Stimulated activated CD8-positive, alpha-beta memory T cell treated with anti-CD3 and anti-CD28 coated beads, Interleukin-15, amount 100 ng/mL, for 24 hours (primary cell): ENCODE data around the gene RASAL1.
A peak's percentile ranks its signal among the peaks of the same experiment; 100 is the strongest.

ENCODE experiments used
- DNase-seq: peaks from one replicate; pipeline ENCODE4 v3.0.0-alpha.2; 2020; ENCODE audit warnings: low read depth

The RASAL1 gene, protein sequence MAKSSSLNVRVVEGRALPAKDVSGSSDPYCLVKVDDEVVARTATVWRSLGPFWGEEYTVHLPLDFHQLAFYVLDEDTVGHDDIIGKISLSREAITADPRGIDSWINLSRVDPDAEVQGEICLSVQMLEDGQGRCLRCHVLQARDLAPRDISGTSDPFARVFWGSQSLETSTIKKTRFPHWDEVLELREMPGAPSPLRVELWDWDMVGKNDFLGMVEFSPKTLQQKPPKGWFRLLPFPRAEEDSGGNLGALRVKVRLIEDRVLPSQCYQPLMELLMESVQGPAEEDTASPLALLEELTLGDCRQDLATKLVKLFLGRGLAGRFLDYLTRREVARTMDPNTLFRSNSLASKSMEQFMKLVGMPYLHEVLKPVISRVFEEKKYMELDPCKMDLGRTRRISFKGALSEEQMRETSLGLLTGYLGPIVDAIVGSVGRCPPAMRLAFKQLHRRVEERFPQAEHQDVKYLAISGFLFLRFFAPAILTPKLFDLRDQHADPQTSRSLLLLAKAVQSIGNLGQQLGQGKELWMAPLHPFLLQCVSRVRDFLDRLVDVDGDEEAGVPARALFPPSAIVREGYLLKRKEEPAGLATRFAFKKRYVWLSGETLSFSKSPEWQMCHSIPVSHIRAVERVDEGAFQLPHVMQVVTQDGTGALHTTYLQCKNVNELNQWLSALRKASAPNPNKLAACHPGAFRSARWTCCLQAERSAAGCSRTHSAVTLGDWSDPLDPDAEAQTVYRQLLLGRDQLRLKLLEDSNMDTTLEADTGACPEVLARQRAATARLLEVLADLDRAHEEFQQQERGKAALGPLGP

DNA sequence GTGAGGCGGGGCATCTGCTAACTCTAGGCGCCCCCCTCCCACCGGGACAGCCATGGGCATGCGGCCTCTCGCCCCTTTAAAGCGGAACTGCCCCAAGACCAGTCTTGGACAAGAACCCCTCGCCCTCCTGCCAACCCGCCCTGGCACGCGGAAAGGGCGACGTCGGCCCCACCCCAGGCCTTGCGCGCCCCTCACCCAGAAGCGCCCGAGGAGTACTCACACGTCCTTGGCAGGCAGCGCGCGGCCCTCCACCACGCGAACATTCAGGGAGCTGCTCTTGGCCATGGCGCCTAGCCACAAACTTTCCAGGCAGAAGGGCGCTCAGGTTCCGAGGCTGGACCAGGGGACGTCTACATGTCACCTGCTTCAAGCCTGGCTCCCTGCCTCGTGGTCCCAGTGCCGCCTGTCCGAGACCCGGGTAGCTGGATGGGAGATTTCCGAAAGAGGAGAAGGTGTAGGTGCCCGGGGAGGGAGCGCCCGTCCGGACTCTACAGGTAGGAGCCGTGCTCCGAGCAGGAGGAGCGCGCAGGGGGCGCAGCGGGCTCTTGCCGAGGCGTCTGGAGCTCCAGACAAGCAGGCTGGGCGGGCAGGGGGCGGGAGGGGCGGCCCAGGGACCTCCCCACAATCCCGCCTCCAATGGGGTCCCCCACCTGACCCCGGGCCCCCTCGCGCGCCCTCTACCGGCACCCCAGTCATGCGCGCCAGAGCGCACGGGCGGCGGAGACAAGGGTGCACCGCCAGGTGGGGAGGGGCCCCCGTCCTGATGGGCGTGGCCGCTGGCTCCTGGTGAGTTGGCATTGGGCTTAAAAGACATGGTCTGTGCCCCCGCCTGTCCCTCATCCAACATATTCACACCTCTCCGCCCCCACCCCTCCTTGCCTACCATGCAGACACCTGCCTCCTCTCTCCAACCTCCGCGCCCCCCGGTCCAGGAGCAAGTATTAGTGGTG is at the start of gene RASAL1:
Gene RASAL1 (minus strand): TSS at position 584 of the 950 bp plus-strand sequence. CDS start 299 bp downstream, at position 285.
- peak; percentile 51 for DNase-seq

DNA sequence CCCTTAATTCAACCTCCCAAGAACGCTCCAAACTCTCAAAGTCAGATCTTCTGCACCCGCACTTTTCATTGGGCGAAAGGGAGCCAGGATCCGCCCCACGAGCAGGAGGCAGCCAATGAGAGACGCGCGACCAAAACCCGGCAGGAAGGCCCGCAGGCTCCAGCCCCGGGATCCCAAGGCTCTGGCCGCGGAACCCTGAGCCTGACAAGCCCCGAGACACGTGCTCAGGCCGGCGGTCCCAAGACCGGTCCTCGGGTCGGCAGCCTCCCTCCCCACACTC is 49.3 kb upstream of the RASAL1 start:
- peak; percentile 71 for DNase-seq

DNA sequence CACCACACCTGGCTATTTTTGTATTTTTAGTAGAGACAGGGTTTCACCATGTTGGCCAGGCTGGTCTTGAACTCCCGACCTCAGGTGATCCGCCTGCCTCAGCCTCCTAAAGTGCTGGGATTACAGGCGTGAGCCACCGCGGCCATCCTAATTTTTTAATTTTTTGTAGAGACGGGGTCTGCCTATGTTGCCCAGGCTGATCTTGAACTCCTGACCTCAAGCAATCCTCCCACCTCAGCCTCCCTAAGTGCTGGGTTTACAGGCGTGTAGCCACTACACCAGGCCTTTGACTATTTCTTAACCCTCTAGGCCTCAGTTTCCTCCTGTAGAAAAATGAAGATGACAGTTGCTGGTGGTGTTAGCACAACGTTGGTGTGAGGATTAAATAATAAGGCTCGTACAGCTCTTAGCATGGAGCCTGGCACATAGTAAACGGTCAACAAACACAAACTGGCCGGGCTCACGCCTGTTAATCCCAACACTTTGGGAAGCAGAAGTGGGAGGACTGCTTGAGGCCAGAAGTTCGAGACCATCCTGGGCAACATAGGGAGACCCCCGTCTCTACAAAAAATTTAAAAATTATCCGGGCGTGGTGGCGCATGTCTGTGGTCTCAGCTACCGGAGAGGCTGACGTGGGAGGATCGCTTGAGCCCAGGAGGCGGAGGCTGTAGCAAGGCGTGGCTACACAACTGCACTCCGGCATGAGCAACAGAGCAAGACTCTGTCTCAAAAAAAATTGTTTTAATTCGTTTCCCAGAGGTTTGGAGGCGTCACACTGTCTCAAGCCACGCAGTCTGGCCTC is 48.7 kb upstream of the RASAL1 start:
- DNase-seq = no peak

DNA sequence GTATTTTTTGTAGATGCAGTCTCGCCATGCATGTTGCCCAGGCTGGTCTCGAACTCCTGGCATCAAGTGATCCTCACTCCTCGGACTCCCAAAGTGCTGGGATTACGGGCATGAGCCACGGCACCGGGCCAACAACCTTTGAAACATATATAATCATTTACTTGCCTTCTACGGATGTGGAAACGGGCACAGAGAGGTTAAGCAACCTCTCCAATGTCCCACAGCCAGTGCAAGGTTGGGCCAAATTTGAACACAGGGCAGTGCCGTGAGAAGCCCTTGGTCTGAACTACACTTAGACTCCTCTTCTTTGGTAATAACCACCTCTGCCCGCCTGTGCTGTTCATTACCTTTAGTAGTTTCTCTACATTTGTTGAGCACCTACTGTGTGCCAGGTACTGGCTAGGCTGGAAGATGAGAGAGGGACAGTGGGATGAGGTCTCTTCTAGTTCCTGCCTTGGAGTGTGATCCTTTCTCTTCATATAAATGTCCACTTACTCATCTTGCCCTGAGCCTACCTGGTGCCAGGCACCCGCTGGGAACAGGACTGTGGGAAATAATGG is 47.5 kb upstream of the RASAL1 start:
- no peak for DNase-seq

DNA sequence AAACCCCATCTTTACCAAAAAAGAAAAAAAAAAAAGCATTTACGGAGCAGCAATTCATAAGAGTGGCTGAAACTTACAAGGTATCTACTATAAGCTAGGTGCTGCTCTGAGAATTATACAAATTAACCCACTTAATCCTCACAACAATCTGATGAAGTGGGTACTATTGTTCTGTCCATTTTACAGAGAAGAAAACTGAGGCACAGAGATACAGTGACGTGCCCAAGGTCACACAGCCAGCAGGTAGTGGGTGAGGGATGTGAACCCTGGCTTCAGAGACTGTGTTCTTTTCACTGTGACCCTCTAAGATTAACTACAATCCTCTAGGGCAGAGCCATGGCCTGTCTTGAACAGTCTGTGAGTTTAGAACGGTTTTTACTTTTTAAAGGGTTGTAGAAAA is 46.4 kb upstream of the RASAL1 start:
- no peak for DNase-seq

DNA sequence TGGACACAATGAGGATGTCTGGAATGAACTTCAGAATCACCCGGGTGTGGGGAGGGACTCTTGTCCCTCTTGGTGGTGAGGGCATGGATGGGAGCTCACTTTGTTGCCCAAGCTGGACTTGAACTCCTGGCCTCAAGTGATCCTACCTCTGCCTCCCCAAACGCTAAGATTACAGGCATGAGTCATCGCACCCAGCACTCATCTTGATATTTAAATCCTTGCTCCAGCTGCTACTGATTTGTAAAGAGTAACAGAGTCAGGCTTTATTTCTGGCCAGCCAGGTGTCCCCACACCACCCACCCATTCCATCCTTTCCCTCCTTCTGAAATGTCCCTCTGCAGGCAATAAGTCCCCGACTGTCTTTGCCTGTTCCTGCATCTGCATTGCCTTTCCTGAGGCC is 44.8 kb upstream of the RASAL1 start:
- DNase-seq = no peak

DNA sequence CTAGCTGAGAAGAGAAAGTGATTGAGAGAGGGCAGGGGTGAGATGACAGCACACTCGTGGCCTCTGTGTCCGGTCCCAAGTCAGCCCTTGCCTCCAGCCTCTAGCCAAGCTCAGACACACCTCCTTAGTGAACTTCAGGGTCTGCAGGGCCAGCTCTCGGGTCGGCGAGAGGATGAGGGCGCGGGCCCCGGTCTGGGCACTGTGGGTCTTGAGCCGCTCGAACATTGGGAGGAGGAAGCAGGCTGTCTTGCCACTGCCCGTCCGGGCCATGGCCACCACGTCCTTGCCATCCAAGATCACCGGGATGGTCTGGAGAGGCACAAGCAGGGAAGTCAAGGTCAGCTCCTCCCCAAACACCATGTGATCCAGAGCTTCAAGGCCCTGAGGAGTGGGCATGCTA is 43.5 kb upstream of the RASAL1 start:
- no peak for DNase-seq

DNA sequence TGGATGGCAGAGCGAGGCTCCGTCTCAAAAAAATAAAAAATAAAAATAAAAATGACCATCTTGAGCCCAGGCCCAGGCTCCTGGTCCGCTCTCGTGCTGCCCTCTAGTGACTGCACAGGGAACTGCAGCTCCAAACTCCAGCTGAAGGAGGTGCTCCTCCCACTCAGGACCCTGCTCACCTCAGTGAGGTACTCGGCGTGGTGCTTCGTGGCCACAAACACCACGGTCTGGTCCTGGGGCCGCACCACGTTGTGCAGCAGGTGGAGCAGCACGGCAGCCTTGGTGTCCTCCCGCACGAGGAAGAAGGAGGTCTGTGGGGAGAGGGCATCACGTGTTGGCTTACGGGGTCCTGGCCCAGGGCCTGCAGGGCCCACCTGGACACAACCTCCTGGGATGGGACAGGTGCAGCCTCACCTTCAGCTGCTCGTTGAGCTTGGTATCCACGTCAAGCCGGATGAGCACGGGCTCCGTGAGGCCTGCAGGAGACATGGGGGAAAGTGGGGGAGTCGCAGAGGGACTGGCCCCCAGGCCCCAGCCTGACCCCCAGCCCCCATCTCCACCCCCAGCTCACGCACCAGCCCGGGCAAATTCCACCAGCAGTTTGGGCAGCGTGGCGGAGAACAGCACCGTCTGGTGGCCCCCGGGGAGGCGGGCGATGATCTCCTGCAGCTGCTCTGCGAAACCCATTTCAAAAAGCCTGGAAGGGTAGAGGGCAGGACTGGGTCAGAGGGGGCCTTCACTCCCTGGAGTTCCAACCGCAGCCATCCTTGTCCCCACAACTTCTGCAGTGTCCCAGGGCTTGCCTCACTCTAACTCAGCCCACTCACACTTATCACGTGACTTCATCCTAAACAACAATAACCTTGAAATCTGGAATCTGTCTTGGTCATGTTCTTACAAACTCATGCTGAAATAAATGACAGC is 39.2 kb upstream of the RASAL1 start:
- peak; percentile 62 for DNase-seq

DNA sequence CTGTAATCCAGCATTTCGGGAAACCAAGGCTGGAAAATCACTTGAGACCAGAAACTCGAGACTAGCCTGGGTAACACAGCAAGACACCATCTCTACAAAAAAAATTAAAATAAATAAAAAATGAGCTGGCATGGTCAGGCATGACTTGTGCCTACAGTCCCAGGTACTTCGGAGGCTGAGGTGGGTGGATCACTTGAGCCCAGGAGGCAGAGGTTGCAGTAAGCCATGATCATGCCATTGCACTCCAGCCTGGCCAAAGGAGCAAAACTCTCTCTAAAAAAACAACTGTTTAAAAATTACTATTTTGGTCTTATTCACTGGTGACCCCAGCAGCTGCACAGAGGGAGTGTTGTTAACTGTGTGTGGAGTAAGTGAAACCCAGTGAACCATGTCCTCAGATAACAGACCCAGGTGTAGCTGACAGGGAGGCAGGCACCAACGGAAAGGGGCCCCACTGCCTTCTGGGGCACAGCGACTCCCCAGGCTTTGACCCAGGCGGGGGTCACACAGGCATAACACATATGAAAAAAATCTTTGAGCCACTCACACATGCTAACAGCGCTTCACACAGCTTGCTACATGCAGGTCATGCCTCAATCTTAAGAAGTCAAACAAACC is 37.6 kb upstream of the RASAL1 start:
- DNase-seq = no peak

DNA sequence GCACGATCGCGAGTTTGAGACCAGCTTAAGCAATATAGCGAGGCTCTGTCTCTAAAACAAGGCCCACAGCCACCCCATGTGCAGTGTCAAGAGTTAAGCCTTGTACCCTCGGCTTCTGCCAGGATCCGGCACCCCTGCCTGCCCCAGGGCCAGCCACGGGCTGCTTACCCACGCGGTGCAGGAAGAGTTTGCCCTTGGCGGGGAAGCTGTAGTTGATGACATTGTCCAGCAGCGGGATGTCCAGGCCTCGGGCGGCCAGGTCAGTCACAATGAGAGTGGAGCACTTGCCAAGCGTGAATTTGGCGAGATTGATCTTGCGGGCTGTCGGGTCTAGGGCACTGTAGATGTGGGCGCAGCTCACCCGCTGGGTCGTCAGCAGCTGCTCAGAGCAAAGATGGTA is 36.6 kb upstream of the RASAL1 start:
- DNase-seq = no peak

DNA sequence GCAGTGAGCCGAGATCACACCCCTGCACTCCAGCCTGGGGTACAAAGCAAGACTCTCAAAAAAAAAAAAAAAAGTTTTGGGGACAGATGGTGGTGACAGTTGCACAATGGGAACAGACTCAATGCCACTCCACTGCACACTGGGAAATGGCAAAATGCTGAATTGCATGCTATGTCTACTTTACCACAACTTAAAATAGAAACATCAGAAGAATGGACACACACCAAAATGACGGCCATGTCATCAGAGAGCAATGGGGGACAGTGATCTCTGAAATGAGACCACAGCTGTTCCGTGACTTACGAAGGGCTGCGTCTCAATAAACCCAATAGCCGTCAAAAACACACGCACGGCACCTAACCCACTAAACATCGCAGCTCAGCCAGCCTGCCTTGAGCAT is 36.0 kb upstream of the RASAL1 start:
- DNase-seq = no peak

DNA sequence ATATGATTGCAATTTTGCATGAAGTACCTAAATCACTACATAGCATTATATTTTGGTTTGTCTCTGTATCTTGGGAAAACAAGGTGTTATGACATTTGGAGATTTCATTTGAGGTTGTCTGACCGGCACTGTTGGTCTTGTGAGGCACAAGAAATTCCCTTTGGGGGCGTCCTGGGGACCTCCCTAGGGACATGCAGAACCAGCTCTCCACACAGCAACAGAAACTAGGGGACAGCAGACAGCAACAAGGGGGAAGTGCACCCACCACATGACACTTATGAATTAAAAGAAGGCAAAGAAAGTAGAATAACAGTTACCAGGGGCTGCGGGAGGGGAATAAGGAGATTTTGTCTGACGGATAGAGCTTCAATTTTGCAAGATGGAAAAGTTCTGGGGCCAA is 35.4 kb upstream of the RASAL1 start:
- no peak for DNase-seq

DNA sequence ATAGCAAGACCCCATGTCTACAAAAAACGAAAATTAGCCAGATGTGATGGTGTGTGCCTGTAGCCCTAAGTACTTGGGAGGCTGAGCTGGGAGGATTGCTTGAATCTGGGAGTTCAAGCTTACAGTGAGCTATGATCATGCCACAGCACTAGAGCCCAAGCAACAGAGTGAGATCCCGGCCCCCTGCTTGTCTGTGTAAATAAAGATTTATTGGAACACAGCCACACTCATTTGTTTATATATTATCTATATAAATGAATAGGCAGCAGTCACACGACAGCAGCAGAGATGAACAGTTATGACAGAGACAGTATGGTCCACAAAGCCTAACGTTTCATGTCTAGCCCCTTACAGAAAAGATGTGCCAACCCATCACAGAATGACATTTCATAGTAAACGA is 34.9 kb upstream of the RASAL1 start:
- no peak for DNase-seq

DNA sequence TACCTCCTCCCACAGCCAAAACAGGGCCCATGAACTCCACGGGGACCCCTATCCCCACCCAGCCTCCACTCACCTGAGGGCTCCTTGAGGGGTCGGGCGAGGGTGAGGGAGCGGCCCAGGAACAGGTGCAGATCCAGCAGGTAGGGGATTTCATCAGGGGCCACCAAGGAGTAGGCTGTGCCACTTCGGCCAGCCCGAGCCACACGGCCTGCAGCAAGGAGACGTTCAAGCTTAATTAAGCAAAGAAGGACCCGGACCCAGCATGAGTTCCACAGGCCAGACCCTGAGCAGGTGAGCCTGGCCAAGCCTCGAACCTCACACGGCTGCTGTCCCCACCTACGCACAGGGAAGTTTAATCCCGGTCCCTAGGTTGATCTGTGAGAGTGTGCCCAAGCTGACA is 34.1 kb upstream of the RASAL1 start:
- DNase-seq = no peak

DNA sequence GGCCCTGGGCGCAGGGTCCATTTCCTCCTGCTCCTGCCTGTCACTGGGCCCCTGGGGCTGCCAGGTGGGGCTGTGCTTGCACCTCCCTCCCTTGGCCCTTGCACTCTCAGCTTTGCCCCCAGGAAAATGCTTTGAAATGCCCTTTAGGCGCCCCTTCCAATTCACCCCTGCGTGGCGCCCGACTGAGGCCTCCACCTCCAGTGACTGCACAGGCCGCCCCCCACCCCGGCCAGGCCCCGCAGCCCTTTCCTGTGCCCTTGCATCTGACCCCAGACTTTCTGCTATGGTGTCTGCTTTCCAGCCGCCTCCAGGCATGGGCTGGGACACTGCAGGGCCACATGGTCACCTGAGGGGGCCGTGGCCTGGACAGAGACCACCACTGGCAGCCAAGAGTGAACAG is 32.3 kb upstream of the RASAL1 start:
- DNase-seq = no peak

DNA sequence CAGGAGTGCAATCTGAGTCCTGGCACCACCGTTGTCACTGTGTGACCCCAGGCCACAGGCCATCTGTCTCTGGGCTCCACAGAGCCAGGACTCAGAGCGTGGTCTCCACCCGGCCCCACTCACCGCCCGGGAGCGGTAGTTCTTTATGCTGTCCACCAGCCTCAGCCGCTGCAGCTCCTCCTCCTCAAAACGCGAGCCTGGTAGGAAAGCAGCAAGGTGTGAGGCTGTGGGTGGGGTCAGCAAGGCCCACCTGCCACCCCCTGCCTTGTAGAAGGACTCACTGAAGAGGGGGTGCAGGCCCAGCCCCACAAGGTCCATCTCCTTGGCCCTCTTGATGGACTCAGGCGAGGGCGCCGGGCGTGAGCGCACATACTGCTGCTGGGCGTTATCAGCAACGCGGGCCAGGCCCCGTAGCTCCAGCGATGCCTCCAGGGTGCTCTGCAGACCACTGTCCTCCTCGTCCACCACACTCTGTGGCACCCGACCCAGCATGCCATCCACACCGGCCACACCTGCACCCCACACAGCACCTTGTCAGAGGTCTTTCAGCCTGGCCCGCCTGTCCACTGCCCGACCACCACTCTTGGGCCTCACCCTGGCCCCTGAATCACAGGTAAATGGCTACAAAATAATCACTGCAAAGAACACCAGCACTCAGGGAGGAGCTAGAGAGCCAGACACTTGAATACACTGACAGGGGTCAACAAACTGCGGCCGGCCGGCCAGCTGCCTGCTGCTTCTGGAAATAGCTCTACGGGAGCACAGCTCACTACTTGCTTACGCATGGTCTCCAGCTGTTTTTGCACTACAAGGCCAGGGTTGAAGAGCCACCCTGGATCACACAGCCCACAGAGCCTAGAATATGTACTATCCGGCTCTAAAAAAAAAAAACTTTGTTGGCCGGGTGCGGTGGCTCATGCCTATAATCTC is 30.2 kb upstream of the RASAL1 start:
- no peak for DNase-seq

DNA sequence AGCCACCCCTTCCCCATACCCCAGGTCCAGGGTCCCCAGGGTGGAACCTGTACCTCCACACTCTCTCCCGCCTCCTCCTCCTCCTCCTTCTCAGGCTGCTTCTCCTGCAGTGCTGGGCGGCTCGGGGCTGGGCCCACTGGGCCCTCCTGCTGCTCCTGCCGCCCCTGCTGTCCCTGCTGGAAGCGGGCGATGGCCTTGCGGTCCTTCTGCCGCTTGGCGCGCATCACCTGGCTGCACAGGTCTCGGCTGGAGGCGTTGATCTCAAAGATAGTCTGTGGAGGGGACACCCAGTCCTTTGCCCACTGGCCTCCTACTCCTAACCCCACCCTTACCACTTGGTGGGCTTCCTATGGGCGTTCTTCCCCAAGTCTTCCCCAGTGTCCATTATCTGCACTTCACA is 28.5 kb upstream of the RASAL1 start:
- no peak for DNase-seq

DNA sequence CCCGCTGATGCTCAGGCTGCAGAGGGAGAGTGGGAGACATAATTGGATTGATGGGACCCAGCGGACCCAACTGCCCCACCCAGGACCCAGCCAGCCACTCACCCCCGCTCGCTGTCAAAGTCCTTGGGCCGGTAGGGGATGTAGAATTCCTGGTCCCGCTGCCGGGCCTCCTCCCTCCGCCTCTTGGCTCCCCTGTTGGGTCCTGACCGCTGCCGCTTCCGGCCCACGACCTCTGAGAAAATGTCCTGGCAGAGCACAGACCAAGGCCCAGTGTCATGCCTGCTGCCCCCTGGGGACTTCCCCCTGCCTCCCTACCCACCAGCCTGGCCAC is 27.4 kb upstream of the RASAL1 start:
- DNase-seq = no peak
